K562 (cell line): ENCODE measurements around the gene WDR72. TPM values are rescaled to one million over a fixed set of nuclear protein-coding genes. Genes with fewer than 3 reads are reported as not detected.
A peak's percentile ranks its signal among the peaks of the same experiment; 100 is the strongest.

Source experiments
- ATAC-seq: fragments of 200-7000 bp; cut with Tn5 transposase; 3 replicates; pipeline ENCODE4 v1.9.1; 2020; ENCODE audit warnings: moderate library complexity
- BruUV-seq: library from RNA; stranded (reverse); fragments of 400-500 nt; replicated peaks from 2 replicates; lab custom pipeline; 2021; lab: Mats Ljungman, UMichigan
- CTCF ChIA-PET: fragments of 300-600 bp; formaldehyde crosslinking; extraction: SDS; loops from one replicate; lab custom pipeline; 2021; ENCODE audit warnings: low intra/inter-chr PET ratio; lab: Yijun Ruan, JAX
- POLR2A ChIA-PET: fragments of 300-600, 350-650 bp; sonication (Branson Sonifier 250); formaldehyde crosslinking; extraction: SDS; loops from one replicate; lab custom pipeline; 2021; ENCODE audit warnings: antibody characterized with exemption, inconsistent platforms; lab: Yijun Ruan, JAX
- DNase-seq, 4 experiments: peaks; one replicate each; pipeline versions ENCODE4 v3.0.0 to v3.0.0-alpha.2; 2011 to 2018; ENCODE audit warnings: low spot score in 3 of 4, mixed read lengths in 3 of 4; ENCODE audit errors: extremely low read depth in 1 of 4
- FAIRE-seq: peaks from 2 replicates; lab custom pipeline; 2011; peaks lifted over from hg19 to GRCh38; lab: Jason Lieb, UNC
- H2AFZ ChIP-seq: 2 replicates; pipeline ENCODE4 v1.6.0; 2011; ENCODE audit warnings: low read depth, low read length, control low read depth, inconsistent platforms
- H3K27ac ChIP-seq: fragments of 200-600 bp; 3 replicates; pipeline ENCODE4 v1.8.0; 2011; ENCODE audit warnings: low read depth, mild to moderate bottlenecking, control low read depth, inconsistent platforms, low read length, moderate library complexity, mixed read lengths; ENCODE audit errors: extremely low read depth
- H3K27me3 ChIP-seq, 2 experiments: fragments of 300-600 bp in 1 of 2; 2 replicates in 1 of 2; 3 replicates in 1 of 2; pipeline versions ENCODE4 v1.6.0 to v1.8.0; 2011; ENCODE audit warnings: inconsistent platforms in 2 of 2, low read length in 2 of 2, mild to moderate bottlenecking in 1 of 2, mixed read lengths in 1 of 2, moderate library complexity in 1 of 2; ENCODE audit not compliant: control insufficient read depth in 2 of 2, insufficient read depth in 2 of 2
- H3K36me3 ChIP-seq: fragments of 300-600 bp; 3 replicates; pipeline ENCODE4 v1.8.0; 2011; ENCODE audit warnings: mild to moderate bottlenecking, low read length, inconsistent platforms; ENCODE audit not compliant: control insufficient read depth, insufficient read depth
- H3K4me1 ChIP-seq, 2 experiments: fragments of 200-600 bp in 1 of 2; replicated peaks in 1 of 2; 2 replicates in 1 of 2; 3 replicates in 1 of 2; pipeline versions ENCODE4 v1.5.1 to v1.8.0; 2011; ENCODE audit warnings: inconsistent platforms in 2 of 2, low read length in 2 of 2, mild to moderate bottlenecking in 1 of 2, mixed read lengths in 1 of 2, moderate library complexity in 1 of 2; ENCODE audit not compliant: control insufficient read depth in 2 of 2, insufficient read depth in 2 of 2
- H3K4me2 ChIP-seq: 2 replicates; pipeline ENCODE4 v1.6.1; 2011; ENCODE audit warnings: low read length, control low read depth, inconsistent platforms, mixed read lengths; ENCODE audit not compliant: insufficient read depth
- H3K4me3 ChIP-seq: fragments of 200-600 bp; sonication (generic), shearing (Covaris generic); 2 replicates; pipeline ENCODE4 v1.5.1; 2016; ENCODE audit warnings: control low read depth, inconsistent platforms
- H3K79me2 ChIP-seq: fragments of 200-600 bp; 3 replicates; pipeline ENCODE4 v1.8.0; 2011; ENCODE audit warnings: low read length, inconsistent platforms; ENCODE audit not compliant: control insufficient read depth, insufficient read depth
- H3K9ac ChIP-seq, 2 experiments: 2 replicates each; pipeline versions ENCODE4 v1.6.0 to v1.6.1; 2011; ENCODE audit warnings: low read depth in 2 of 2, low read length in 2 of 2, control low read depth in 1 of 2, inconsistent platforms in 1 of 2, mild to moderate bottlenecking in 1 of 2, mixed read lengths in 1 of 2; ENCODE audit not compliant: insufficient read depth in 1 of 2
- H3K9me1 ChIP-seq: one replicate; pipeline ENCODE4 v1.6.0; 2011; ENCODE audit warnings: inconsistent platforms, mild to moderate bottlenecking, low read length, moderate library complexity; ENCODE audit not compliant: control insufficient read depth, insufficient read depth
- H3K9me3 ChIP-seq: replicated peaks from 2 replicates; pipeline ENCODE4 v1.5.1; 2011; ENCODE audit warnings: low read depth, low read length, inconsistent platforms; ENCODE audit not compliant: control insufficient read depth, insufficient read depth
- H4K20me1 ChIP-seq: replicated peaks from 2 replicates; pipeline ENCODE4 v1.6.1; 2011; ENCODE audit warnings: low read length, inconsistent platforms, mixed read lengths; ENCODE audit not compliant: control insufficient read depth, insufficient read depth
- CBX2 ChIP-seq: fragments of 200-600 bp; sonication (generic); IDR thresholded peaks from one replicate; pipeline ENCODE4 v1.6.1; 2012; ENCODE audit warnings: mild to moderate bottlenecking, low read length, inconsistent platforms; ENCODE audit not compliant: insufficient read depth, poor library complexity, severe bottlenecking
- CCNT2 ChIP-seq: IDR thresholded peaks from 2 replicates; pipeline ENCODE4 v1.6.1; 2011; ENCODE audit warnings: borderline replicate concordance, low read depth, mild to moderate bottlenecking, moderate library complexity, mixed read lengths, low read length; ENCODE audit not compliant: insufficient read length; ENCODE audit errors: extremely low read depth
- ELF4 ChIP-seq: fragments of 450-650 bp; formaldehyde crosslinking; IDR thresholded peaks from 2 replicates; pipeline ENCODE4 v1.4.0; 2022; ENCODE audit warnings: missing genetic modification characterization
- L3MBTL2 ChIP-seq: fragments of 450-650 bp; IDR thresholded peaks from 2 replicates; pipeline ENCODE4 v1.6.1; 2016; ENCODE audit warnings: mild to moderate bottlenecking, moderate library complexity
- NFXL1 ChIP-seq: fragments of 450-650 bp; formaldehyde crosslinking; IDR thresholded peaks from 2 replicates; pipeline ENCODE4 v1.4.0; 2021; ENCODE audit warnings: mild to moderate bottlenecking
- ZNF316 ChIP-seq: fragments of 450-650 bp; IDR thresholded peaks from 2 replicates; pipeline ENCODE4 v1.6.1; 2016
- ZNF436 ChIP-seq: fragments of 250-450, 450-650 bp; sonication (Bioruptor Pico); formaldehyde crosslinking; IDR thresholded peaks from 2 replicates; pipeline ENCODE4 v1.7.0; 2020; ENCODE audit warnings: mild to moderate bottlenecking
- WGBS: fragments of 100-300 bp; shearing (Covaris generic); methylation state at CpG from one replicate; pipeline ENCODE4 v1.1.6; 2016; ENCODE audit warnings: low coverage, mixed read lengths; ENCODE audit not compliant: insufficient coverage; ENCODE audit errors: missing lambda C conversion rate; 5-methylcytosine and 5-hydroxymethylcytosine counted together
- in situ Hi-C: fragments of 300-500 bp; cut with MboI; formaldehyde crosslinking; loops from 4 replicates; pipeline ENCODE4 v1.15.0; 2018; ENCODE audit warnings: inconsistent platforms, mixed read lengths
- intact Hi-C: fragments of 100-400 bp; cut with micrococcal nuclease; formaldehyde crosslinking; loops from 2 replicates; pipeline ENCODE4 v1.14.2; 2022
- polyA plus RNA-seq, 8 experiments: library from polyadenylated mRNA; depleted of rRNA in 4 of 8; stranded (reverse) in 5 of 8; unstranded in 3 of 8; fragments of >200 nt; fragmentation: Nextera tagmentation in 2 of 8; fragmentation: Illumina TruSeq in 1 of 8; extraction: Ambion mirVana in 2 of 8; extraction: Trizol in 1 of 8; gene quantifications; 2 replicates each; pipeline versions ENCODE4 v1.2.1 to v1.2.3, GENCODE V29; 2011 to 2014; ENCODE audit warnings: inconsistent platforms in 1 of 8, missing spikeins in 1 of 8
- total RNA-seq, 7 experiments: library from RNA; depleted of rRNA in 6 of 7; stranded (reverse); fragments of >200 nt in 6 of 7; fragmentation: Illumina TruSeq in 2 of 7; extraction: Trizol in 2 of 7; gene quantifications; 2 replicates each; pipeline versions ENCODE4 v1.2.1 to v1.2.3, GENCODE V29; 2011 to 2021; ENCODE audit warnings: low replicate concordance in 1 of 7

Gene WDR72
- total and polyA plus RNA-seq, 9 of the 15 experiments (the other 6 are each of a cell fraction or from before 2014, with no cell fraction given): 0.01 TPM; not detected in 8

DNA sequence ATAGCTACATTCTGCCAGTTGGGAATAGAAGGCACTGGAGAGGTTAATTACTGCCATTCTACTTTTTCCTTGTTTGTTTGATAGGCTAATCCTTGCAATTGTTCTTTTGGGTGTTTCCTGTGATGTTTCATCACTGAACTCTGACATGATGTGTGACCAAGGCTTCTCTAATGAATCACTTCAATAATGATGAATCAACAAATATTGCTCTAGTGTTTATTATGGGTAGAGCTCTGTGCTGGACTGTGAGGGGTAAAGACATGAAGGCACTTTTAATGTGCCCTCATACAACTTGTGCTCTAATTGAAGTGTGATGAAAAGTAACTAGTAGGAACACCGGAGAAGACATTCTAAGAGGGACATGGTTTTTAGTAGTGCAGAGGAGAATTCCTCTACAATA, 233.6 kb downstream of the WDR72 start:
- FAIRE-seq: no peak
- TF ChIP-seq CCNT2 (no peak), CBX2 (no peak), ELF4 (CRISPR knock-in tag) (no peak), ZNF316 (0 out of 2 replicates have a peak, but pooled peaks have one; percentile 14)

DNA sequence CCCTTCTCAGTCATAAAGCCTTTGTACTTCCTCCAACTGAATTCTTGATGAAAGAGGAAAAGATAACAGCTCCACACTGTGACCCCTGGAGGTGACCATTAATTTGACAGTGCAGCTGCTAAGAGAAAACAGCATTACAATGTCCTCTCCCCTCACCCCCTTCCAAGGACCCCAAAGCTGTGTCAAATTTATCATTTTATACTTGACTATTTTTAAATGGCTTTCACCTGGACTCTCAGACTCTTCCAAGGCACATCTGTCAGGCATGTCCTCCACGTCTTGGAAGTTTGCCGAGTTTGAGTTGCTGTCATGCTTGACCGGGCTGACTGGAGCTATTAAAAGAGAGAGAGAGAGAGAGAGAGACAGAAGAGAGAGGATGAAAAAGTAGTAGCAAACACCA, 236.5 kb downstream of the WDR72 start:
- 0% methylated on average over 3 of the region's 3 CpGs for WGBS
- CTCF ChIA-PET: no interaction called here
- no peak for DNase-seq
- in situ Hi-C loops (no loop called here), intact Hi-C loops (no loop called here)
- no peak for FAIRE-seq
- Histone ChIP-seq H3K9me3 (no peaks in the 10 kb centered on the region), H3K27ac (no peak overlapping the region), H3K4me3 (no peak overlapping the region), H3K36me3 (no peaks in the 10 kb centered on the region), H3K4me2 (no peak overlapping the region), H3K79me2 (no peaks in the 10 kb centered on the region), H3K4me1 (no peaks in the 10 kb centered on the region), H3K9ac (no peak overlapping the region), H3K9me1 (no peaks in the 10 kb centered on the region), H2AFZ (no peak overlapping the region), H3K27me3 (no peaks in the 10 kb centered on the region), H4K20me1 (no peaks in the 10 kb centered on the region)
- no peak for ATAC-seq
- no TSS peak for BruUV-seq
- POLR2A ChIA-PET: interaction anchor here (0.7 kb wide), 1 partner anchor 54 kb away, joined by 3 read pairs; no protein-coding TSS in a partner anchor
- TF ChIP-seq NFXL1 (CRISPR knock-in tag): no peak
- no peak for TF ChIP-seq L3MBTL2
- TF ChIP-seq ZNF436 (CRISPR knock-in tag): no peak

More for the DNA sequence above, 233.6 kb downstream of the WDR72 start:
- H3K27me3 ChIP-seq: no peaks in the 10 kb centered on the region
- no peaks in the 10 kb centered on the region for H3K9me3 ChIP-seq
- H2AFZ ChIP-seq: no peak overlapping the region
- POLR2A ChIA-PET: no interaction called here
- CTCF ChIA-PET: no interaction called here
- H3K4me3 ChIP-seq: no peak overlapping the region
- H3K4me1 ChIP-seq: no peaks in the 10 kb centered on the region
- no TSS peak for BruUV-seq
- WGBS: 7% methylated on average over 1 of the region's 1 CpG
- no peak overlapping the region for H3K4me2 ChIP-seq
- ATAC-seq: no peak
- no peaks in the 10 kb centered on the region for H3K9me1 ChIP-seq
- no peak for DNase-seq
- H3K27ac ChIP-seq: no peak overlapping the region
- H3K36me3 ChIP-seq: no peaks in the 10 kb centered on the region
- in situ Hi-C loops (no loop called here), intact Hi-C loops (no loop called here)
- H3K9ac ChIP-seq: no peak overlapping the region
- H3K79me2 ChIP-seq: no peaks in the 10 kb centered on the region
- H4K20me1 ChIP-seq: no peaks in the 10 kb centered on the region
